ENCODE data around the gene PNPT1. TPM values are rescaled to one million over a fixed set of nuclear protein-coding genes. Genes with fewer than 3 reads are reported as not detected.
"Not testable (repeated sequence)": the region's sequence is repeated elsewhere in the genome, so short reads cannot be mapped to it uniquely, and the experiment has no call there.

Gene PNPT1
- total RNA-seq, 4 donors from 2014 or later = 11.6 to 21.4 (median 16.1) TPM

- Histone ChIP-seq H3K9me3 (no peaks in the 10 kb centered on the region), H3K27ac (no peak overlapping the region), H3K27me3 (no peaks in the 10 kb centered on the region), H3K36me3 (no peaks in the 10 kb centered on the region), H3K4me1 (peaks cover 0 to 3% (median 0%) of the 10 kb centered on the region in 4 donors), H3K4me3 (no peak overlapping the region)
- no peak for TF ChIP-seq POLR2A (IDR thresholded peaks at IDR 0.05)
- no peak for TF ChIP-seq EP300 (IDR thresholded peaks at IDR 0.05)
- TF ChIP-seq CTCF (IDR thresholded peaks at IDR 0.05) = no peak
- no peak for DNase-seq (ENCODE audit: low spot score in 2 of 2)
- 36 to 38% methylated on average over 1 of the region's 1 CpG for WGBS, 2 donors
Observed at GRCh38 chr2:55707751-55708150, 14.1 kb upstream of the PNPT1 start.

GRCh38 chr2:55706258-55706657 is 12.6 kb upstream of the PNPT1 start:
- H3K27me3 ChIP-seq; H3K36me3 ChIP-seq; H3K9me3 ChIP-seq; H3K27ac ChIP-seq; H3K4me1 ChIP-seq; DNase-seq (ENCODE audit: low spot score in 2 of 2); H3K4me3 ChIP-seq: not testable (repeated sequence)
- WGBS, 2 donors = 85 to 86% methylated on average over 4 of the region's 4 CpGs

GRCh38 chr2:55705027-55705653 is 11.5 kb upstream of the PNPT1 start:
- peaks cover 0 to 3% (median 0%) of the 10 kb centered on the region in 4 donors for H3K4me1 ChIP-seq
- whole genome bisulfite sequencing, 2 donors = 80 to 85% methylated on average over 7 of the region's 7 CpGs
- no peak overlapping the region for H3K27ac ChIP-seq
- no peak for DNase-seq (ENCODE audit: low spot score in 2 of 2)
- no peak for TF ChIP-seq CTCF (IDR thresholded peaks at IDR 0.05)
- no peaks in the 10 kb centered on the region for H3K36me3 ChIP-seq
- no peaks in the 10 kb centered on the region for H3K9me3 ChIP-seq
- no peak overlapping the region for H3K4me3 ChIP-seq
- no peaks in the 10 kb centered on the region for H3K27me3 ChIP-seq

GRCh38 chr2:55703350-55703749 is 9.7 kb upstream of the PNPT1 start:
- Histone ChIP-seq H3K36me3 (no peaks in the 10 kb centered on the region), H3K9me3 (no peaks in the 10 kb centered on the region), H3K27ac (no peak overlapping the region), H3K4me3 (no peak overlapping the region), H3K4me1 (peaks cover 0 to 3% (median 0%) of the 10 kb centered on the region in 4 donors), H3K27me3 (no peaks in the 10 kb centered on the region)
- TF ChIP-seq POLR2A (IDR thresholded peaks at IDR 0.05) = no peak
- no peak for TF ChIP-seq EP300 (IDR thresholded peaks at IDR 0.05)
- TF ChIP-seq CTCF (IDR thresholded peaks at IDR 0.05) = no peak
- DNase-seq (ENCODE audit: low spot score in 2 of 2) = no peak
- WGBS, 2 donors = 55 to 66% methylated on average over 4 of the region's 4 CpGs

- WGBS, 2 donors = 28 to 30% methylated on average over 5 of the region's 5 CpGs
- not testable (repeated sequence) for H3K9me3 ChIP-seq; H3K27ac ChIP-seq; DNase-seq (ENCODE audit: low spot score in 2 of 2); H3K27me3 ChIP-seq; H3K36me3 ChIP-seq
- Histone ChIP-seq H3K4me3 (peak overlapping the region; percentile 51 to 88 (median 78)), H3K4me1 (peaks cover 0 to 20% (median 3%) of the 10 kb centered on the region in 4 donors)
Observed at GRCh38 chr2:55692740-55693139, 904 bp downstream of the PNPT1 start.

- WGBS, 2 donors = 74 to 78% methylated on average over 3 of the region's 3 CpGs
- H3K9me3 ChIP-seq = no peaks in the 10 kb centered on the region
- TF ChIP-seq EP300 (IDR thresholded peaks at IDR 0.05) (no peak), POLR2A (IDR thresholded peaks at IDR 0.05) (no peak), CTCF (IDR thresholded peaks at IDR 0.05) (no peak)
- no peaks in the 10 kb centered on the region for H3K4me1 ChIP-seq
- no peak overlapping the region for H3K4me3 ChIP-seq
- DNase-seq (ENCODE audit: low spot score in 2 of 2) = no peak
- no peaks in the 10 kb centered on the region for H3K27me3 ChIP-seq
- H3K36me3 ChIP-seq = peaks cover 0 to 97% (median 0%) of the 10 kb centered on the region in 3 donors
- no peak overlapping the region for H3K27ac ChIP-seq
Observed at GRCh38 chr2:55672630-55673029, 21.0 kb downstream of the PNPT1 start.
